Uterus (tissue), 2 donors: ENCODE results near the gene GNG11.

Experiments used
- CTCF ChIP-seq, 4 experiments: fragments of 200-600 bp in 2 of 4; fragments of 450-650 bp in 2 of 4; sonication (generic) in 2 of 4; IDR thresholded peaks; one replicate each; pipeline ENCODE4 v1.5.1; 2016 to 2019; ENCODE audit warnings: antibody characterized with exemption in 4 of 4, mild to moderate bottlenecking in 2 of 4, moderate library complexity in 1 of 4
- POLR2A ChIP-seq, 2 donors: fragments of 450-650 bp; IDR thresholded peaks; one replicate each; pipeline ENCODE4 v1.6.1; 2016; ENCODE audit warnings: antibody characterized with exemption in 2 of 2, mild to moderate bottlenecking in 1 of 2, moderate library complexity in 1 of 2

GRCh38 chr7:93938293-93938692 lies 16.8 kb downstream of the GNG11 start:
- no peak for TF ChIP-seq CTCF (IDR thresholded peaks at IDR 0.05)
- no peak for TF ChIP-seq POLR2A (IDR thresholded peaks at IDR 0.05)
